Measurements from ENCODE around the gene LRRC75A.

- TF ChIP-seq EZH2 (IDR thresholded peaks at IDR 0.05; ENCODE audit: borderline replicate concordance, low read length) (no peak), CTCF (conservative IDR thresholded peaks at IDR 0.05 in 1 of 2, IDR thresholded peaks at IDR 0.05 in 1 of 2; ENCODE audit: extremely low read depth in 1 of 2, insufficient read depth in 1 of 2, low read depth in 1 of 2, low read length in 2 of 2) (no peak)
Observed at GRCh38 chr17:16464303-16465051, 27.5 kb downstream of the LRRC75A start.

Measured in mammary epithelial cell (primary cell).